GM23338 (cell line): ENCODE data around the gene LARGE1. TPM values are rescaled to one million over a fixed set of nuclear protein-coding genes. Genes with fewer than 3 reads are reported as not detected.

Experiments
- ATAC-seq: fragments of 200-7000 bp; cut with Tn5 transposase; 3 replicates; pipeline ENCODE4 v1.9.1; 2020
- DNase-seq: peaks from one replicate; pipeline ENCODE4 v3.0.0-alpha.2; 2015; ENCODE audit warnings: low spot score
- H2AFZ ChIP-seq: fragments of 200-600 bp; sonication (generic); 2 replicates; pipeline ENCODE4 v1.8.0; 2016; ENCODE audit warnings: antibody characterized with exemption, mild to moderate bottlenecking, moderate library complexity
- H3F3A ChIP-seq: fragments of 200-600 bp; sonication (generic); replicated peaks from 2 replicates; pipeline ENCODE4 v1.8.0; 2017; ENCODE audit warnings: antibody characterized with exemption, mixed run types, low read depth
- H3K27ac ChIP-seq: fragments of 200-600 bp; sonication (generic); 2 replicates; pipeline ENCODE4 v1.6.1; 2016; ENCODE audit warnings: low read depth
- H3K27me3 ChIP-seq: fragments of 200-600 bp; sonication (generic); 2 replicates; pipeline ENCODE4 v1.8.0; 2016; ENCODE audit warnings: mild to moderate bottlenecking, mixed run types, moderate library complexity; ENCODE audit not compliant: insufficient read depth
- H3K36me3 ChIP-seq: fragments of 200-600 bp; sonication (generic); 2 replicates; pipeline ENCODE4 v1.8.0; 2016; ENCODE audit warnings: mild to moderate bottlenecking; ENCODE audit not compliant: insufficient read depth
- H3K4me1 ChIP-seq: fragments of 200-600 bp; sonication (generic); 2 replicates; pipeline ENCODE4 v1.8.0; 2016; ENCODE audit warnings: mild to moderate bottlenecking, moderate library complexity; ENCODE audit not compliant: insufficient read depth
- H3K4me2 ChIP-seq: fragments of 200-600 bp; sonication (generic); 2 replicates; pipeline ENCODE4 v1.7.1; 2017; ENCODE audit warnings: mixed run types
- H3K4me3 ChIP-seq: fragments of 200-600 bp; sonication (generic); 2 replicates; pipeline ENCODE4 v1.6.1; 2016; ENCODE audit warnings: mixed run types
- H3K79me2 ChIP-seq: fragments of 200-600 bp; sonication (generic); replicated peaks from 2 replicates; pipeline ENCODE4 v1.8.0; 2017; ENCODE audit warnings: mild to moderate bottlenecking; ENCODE audit not compliant: insufficient read depth
- H3K9me2 ChIP-seq: fragments of 200-600 bp; sonication (generic); 2 replicates; pipeline ENCODE4 v1.8.0; 2017; ENCODE audit not compliant: insufficient read depth
- H4K20me1 ChIP-seq: fragments of 200-600 bp; sonication (generic); replicated peaks from 2 replicates; pipeline ENCODE4 v1.8.0; 2017; ENCODE audit warnings: mild to moderate bottlenecking; ENCODE audit not compliant: insufficient read depth
- H3K27ac Mint-ChIP-seq: 2 replicates; pipeline ENCODE4 v1.8.0; 2020; ENCODE audit warnings: inconsistent platforms, mild to moderate bottlenecking, moderate library complexity, mixed read lengths
- H3K27me3 Mint-ChIP-seq: 3 replicates; pipeline ENCODE4 v1.8.0; 2022; ENCODE audit warnings: low read depth, mild to moderate bottlenecking, moderate library complexity, mixed read lengths, inconsistent platforms; ENCODE audit not compliant: insufficient read depth, poor library complexity
- H3K36me3 Mint-ChIP-seq: 3 replicates; pipeline ENCODE4 v1.8.0; 2021; ENCODE audit warnings: low read depth, mild to moderate bottlenecking, inconsistent platforms, moderate library complexity, mixed read lengths
- H3K4me1 Mint-ChIP-seq: 3 replicates; pipeline ENCODE4 v1.8.0; 2020; ENCODE audit warnings: mild to moderate bottlenecking, inconsistent platforms, mixed read lengths
- H3K4me3 Mint-ChIP-seq: 3 replicates; pipeline ENCODE4 v1.8.0; 2021; ENCODE audit warnings: moderate library complexity, mild to moderate bottlenecking, inconsistent platforms, mixed read lengths
- H3K9me3 Mint-ChIP-seq: 3 replicates; pipeline ENCODE4 v1.8.0; 2020; ENCODE audit warnings: moderate library complexity, mild to moderate bottlenecking, inconsistent platforms, mixed read lengths
- POLR2AphosphoS5 ChIP-seq: IDR thresholded peaks from 2 replicates; pipeline ENCODE4 v1.6.1; 2016; ENCODE audit warnings: antibody characterized with exemption, low read depth
- REST ChIP-seq: IDR thresholded peaks from one replicate; pipeline ENCODE4 v1.6.1; 2018; ENCODE audit warnings: antibody characterized with exemption; ENCODE audit not compliant: unreplicated experiment
- ZNF331 ChIP-seq: fragments of 250-450 bp; sonication (Bioruptor Pico); IDR thresholded peaks from 2 replicates; pipeline ENCODE4 v1.5.0; 2020; ENCODE audit warnings: low read depth, mild to moderate bottlenecking, moderate library complexity
- ZNF462 ChIP-seq: fragments of 250-450 bp; sonication (Bioruptor Pico); IDR thresholded peaks from 2 replicates; pipeline ENCODE4 v1.5.0; 2020; ENCODE audit warnings: mild to moderate bottlenecking, moderate library complexity
- polyA plus RNA-seq: library from polyadenylated mRNA; unstranded; fragments of >200 nt; fragmentation: Nextera tagmentation; extraction: Ambion mirVana; gene quantifications from 2 replicates; pipeline ENCODE4 v1.2.1, GENCODE V29; 2016
- total RNA-seq: library from RNA; depleted of rRNA; stranded (reverse); fragments of >200 nt; shearing (Covaris generic); gene quantifications from 2 replicates; pipeline ENCODE4 v1.2.3, GENCODE V29; 2014

LARGE1 gene
- total and polyA plus RNA-seq, 2 experiments from 2014 or later, result 12.8 to 75.6 TPM

GRCh38 chr22:33492210-33492651 lies 428.0 kb downstream of the LARGE1 start (continued):
- TF ChIP-seq ZNF462 (CRISPR knock-in tag), result no peak

DNA sequence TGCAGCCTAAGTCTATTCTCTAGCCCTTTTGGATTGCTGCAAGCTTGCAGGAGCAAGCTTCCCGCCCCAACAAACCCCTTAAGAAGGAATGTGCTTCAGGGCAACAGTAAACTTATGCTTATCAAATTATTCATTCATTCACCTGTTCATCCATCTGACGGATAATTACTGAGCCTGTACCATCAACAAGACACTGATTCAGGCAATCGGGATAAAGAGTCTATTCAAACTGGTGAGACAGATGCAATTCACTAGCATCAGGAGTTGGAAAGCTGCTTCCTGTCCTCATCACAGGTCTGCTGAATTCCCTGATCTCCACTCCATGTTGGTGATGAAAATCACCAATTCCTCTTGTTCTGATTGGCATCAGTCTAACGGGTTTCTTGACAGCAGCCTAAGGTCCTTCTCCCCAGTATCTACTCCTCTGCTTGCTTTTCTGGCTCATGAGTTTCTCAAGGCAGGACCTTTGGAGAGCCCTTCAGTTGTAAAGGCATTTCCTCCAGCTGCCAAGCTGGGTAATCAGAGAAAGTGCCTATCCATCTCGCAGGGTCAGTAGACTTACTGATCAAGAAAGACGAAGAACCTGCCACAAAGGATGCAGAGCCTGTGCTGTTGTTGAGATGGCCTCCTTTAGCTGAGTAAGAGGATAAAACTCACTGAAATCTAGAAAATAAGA lies 433.1 kb downstream of the LARGE1 start:
- no peak overlapping the region for H3K4me3 ChIP-seq
- H3K36me3 Mint-ChIP-seq, result peaks cover 13% of the 10 kb centered on the region
- H3K36me3 ChIP-seq, result no peaks in the 10 kb centered on the region
- no peak overlapping the region for H3K4me3 Mint-ChIP-seq
- ATAC-seq (no peak), DNase-seq (no peak)
- no peak overlapping the region for H3K27ac Mint-ChIP-seq
- peaks cover 4% of the 10 kb centered on the region; the same call in 2 of the 3 replicates for H3K9me3 Mint-ChIP-seq
- peaks cover 15% of the 10 kb centered on the region for H3K79me2 ChIP-seq
- H2AFZ ChIP-seq, result no peak overlapping the region
- no peaks in the 10 kb centered on the region for H3K9me2 ChIP-seq
- H3K27me3 Mint-ChIP-seq, result peaks cover 2% of the 10 kb centered on the region
- no peaks in the 10 kb centered on the region for H3F3A ChIP-seq
- peaks cover 12% of the 10 kb centered on the region for H3K4me1 ChIP-seq
- no peak overlapping the region for H3K27ac ChIP-seq
- H3K4me2 ChIP-seq, result no peak overlapping the region
- no peaks in the 10 kb centered on the region for H3K27me3 ChIP-seq
- H3K4me1 Mint-ChIP-seq, result peaks cover 51% of the 10 kb centered on the region
- H4K20me1 ChIP-seq, result peaks cover 25% of the 10 kb centered on the region
- TF ChIP-seq ZNF462 (CRISPR knock-in tag) (no peak), POLR2AphosphoS5 (no peak), REST (no peak), ZNF331 (CRISPR knock-in tag) (no peak)
